GM12878 (cell line): Measurements from ENCODE around the gene WDFY4. TPM values are rescaled to one million over a fixed set of nuclear protein-coding genes. Genes with fewer than 3 reads are reported as not detected.

Experiments
- ATAC-seq: fragments of 200-7000 bp; cut with Tn5 transposase; 3 replicates; pipeline ENCODE4 v1.9.1; 2020; ENCODE audit warnings: mild to moderate bottlenecking, moderate library complexity
- BruUV-seq: library from RNA; stranded (reverse); fragments of 400-500 nt; replicated peaks from 2 replicates; lab custom pipeline; 2021; lab: Mats Ljungman, UMichigan
- CTCF ChIA-PET: fragments of 300-600 bp; sonication (Branson Sonifier 250); formaldehyde crosslinking; extraction: SDS; loops from one replicate; lab custom pipeline; 2021; ENCODE audit warnings: inconsistent platforms; lab: Yijun Ruan, JAX
- POLR2A ChIA-PET: fragments of 350-600 bp; formaldehyde crosslinking; extraction: SDS; loops from one replicate; lab custom pipeline; 2021; ENCODE audit warnings: inconsistent platforms; lab: Charles Lee
- RAD21 ChIA-PET: fragments of 300-600 bp; sonication (Branson Sonifier 250); formaldehyde crosslinking; loops from one replicate; lab custom pipeline; 2023; ENCODE audit warnings: antibody characterized with exemption; ENCODE audit not compliant: unreplicated experiment; lab: Charles Lee
- SMC1A ChIA-PET: fragments of 300-600 bp; sonication (Branson Sonifier 250); formaldehyde crosslinking; loops from one replicate; lab custom pipeline; 2023; ENCODE audit not compliant: unreplicated experiment, uncharacterized antibody; lab: Charles Lee
- DNase-seq: peaks from one replicate; pipeline ENCODE4 v3.0.0-alpha.2; 2011; ENCODE audit warnings: low read depth, low spot score
- FAIRE-seq: peaks from 3 replicates; lab custom pipeline; 2011; peaks lifted over from hg19 to GRCh38; lab: Jason Lieb, UNC
- H2AFZ ChIP-seq: 2 replicates; pipeline ENCODE4 v1.6.0; 2011; ENCODE audit warnings: low read depth, low read length, control low read depth; ENCODE audit not compliant: control insufficient read depth
- H3K27ac ChIP-seq: 2 replicates; pipeline ENCODE4 v1.5.1; 2011; ENCODE audit warnings: control low read depth; ENCODE audit not compliant: control insufficient read depth, insufficient read depth
- H3K27me3 ChIP-seq, 2 experiments: replicated peaks in 1 of 2; 2 replicates each; pipeline versions ENCODE4 v1.6.0 to v1.6.1; 2011; ENCODE audit warnings: low read length in 1 of 2; ENCODE audit not compliant: control insufficient read depth in 2 of 2, insufficient read depth in 2 of 2
- H3K36me3 ChIP-seq, 2 experiments: 2 replicates each; pipeline ENCODE4 v1.5.1; 2011; ENCODE audit warnings: low read length in 1 of 2; ENCODE audit not compliant: control insufficient read depth in 2 of 2, insufficient read depth in 2 of 2
- H3K4me1 ChIP-seq: 2 replicates; pipeline ENCODE4 v1.6.1; 2011; ENCODE audit warnings: mild to moderate bottlenecking, low read length, moderate library complexity, mixed read lengths; ENCODE audit not compliant: control insufficient read depth, insufficient read depth
- H3K4me2 ChIP-seq: 2 replicates; pipeline ENCODE4 v1.6.0; 2011; ENCODE audit warnings: control low read depth; ENCODE audit not compliant: control insufficient read depth, insufficient read depth
- H3K4me3 ChIP-seq: fragments of 200-600 bp; sonication (generic); 2 replicates; pipeline ENCODE4 v1.5.1; 2016
- H3K79me2 ChIP-seq: 2 replicates; pipeline ENCODE4 v1.6.0; 2011; ENCODE audit warnings: low read length; ENCODE audit not compliant: control insufficient read depth, insufficient read depth
- H3K9ac ChIP-seq: 2 replicates; pipeline ENCODE4 v1.8.0; 2011; ENCODE audit warnings: low read length, control low read depth, mixed read lengths; ENCODE audit not compliant: control insufficient read depth, insufficient read depth
- H3K9me3 ChIP-seq: replicated peaks from 3 replicates; pipeline ENCODE4 v1.5.1; 2011; ENCODE audit warnings: mild to moderate bottlenecking, low read length; ENCODE audit not compliant: control insufficient read depth, insufficient read depth
- H4K20me1 ChIP-seq: 2 replicates; pipeline ENCODE4 v1.6.0; 2011; ENCODE audit not compliant: control insufficient read depth, insufficient read depth
- ASH2L ChIP-seq: fragments of 300-600, 200-600 bp; sonication (generic); IDR thresholded peaks from 2 replicates; pipeline ENCODE4 v1.6.1; 2017; ENCODE audit warnings: low read depth, mild to moderate bottlenecking, borderline replicate concordance
- BRCA1 ChIP-seq: IDR thresholded peaks from 2 replicates; pipeline ENCODE4 v1.6.1; 2011; ENCODE audit warnings: low read depth, low read length, improper control_type of control experiment
- CBX5 ChIP-seq: sonication (generic); IDR thresholded peaks from 2 replicates; pipeline ENCODE4 v1.6.1; 2016; ENCODE audit warnings: low read depth, moderate library complexity, mild to moderate bottlenecking, inconsistent platforms
- CHD1 ChIP-seq: IDR thresholded peaks from 2 replicates; pipeline ENCODE4 v1.6.1; 2012; ENCODE audit warnings: low read depth, low read length, improper control_type of control experiment
- CREB1 ChIP-seq: IDR thresholded peaks from 2 replicates; pipeline ENCODE4 v1.6.1; 2012; ENCODE audit warnings: low read depth, mild to moderate bottlenecking, inconsistent platforms
- E2F4 ChIP-seq: IDR thresholded peaks from 2 replicates; pipeline ENCODE4 v1.6.1; 2012; ENCODE audit warnings: low read depth, low read length, improper control_type of control experiment
- E4F1 ChIP-seq: fragments of 450-650 bp; IDR thresholded peaks from 2 replicates; pipeline ENCODE4 v1.6.1; 2018; ENCODE audit warnings: borderline replicate concordance, mild to moderate bottlenecking; ENCODE audit not compliant: partially characterized antibody
- MYB ChIP-seq: fragments of 150-350 bp; IDR thresholded peaks from 2 replicates; pipeline ENCODE4 v1.6.1; 2014; ENCODE audit warnings: mild to moderate bottlenecking, low read depth, low read length, borderline replicate concordance
- NFYB ChIP-seq: IDR thresholded peaks from 2 replicates; pipeline ENCODE4 v1.6.1; 2011; ENCODE audit warnings: low read depth, mild to moderate bottlenecking, low read length, improper control_type of control experiment, moderate library complexity; ENCODE audit not compliant: insufficient read depth
- SKIL ChIP-seq: fragments of 450-650 bp; IDR thresholded peaks from 2 replicates; pipeline ENCODE4 v1.6.1; 2017; ENCODE audit warnings: mild to moderate bottlenecking, low read depth, inconsistent platforms; ENCODE audit not compliant: poor library complexity, severe bottlenecking
- ZNF217 ChIP-seq: fragments of 450-650 bp; IDR thresholded peaks from 2 replicates; pipeline ENCODE4 v1.6.1; 2017; ENCODE audit warnings: antibody characterized with exemption, mild to moderate bottlenecking
- WGBS: methylation state at CpG from one replicate; pipeline ENCODE4 v1.1.6; 2016; ENCODE audit warnings: low lambda C conversion rate; ENCODE audit not compliant: insufficient replicate concordance, insufficient coverage; ENCODE audit errors: missing lambda C conversion rate; 5-methylcytosine and 5-hydroxymethylcytosine counted together
- in situ Hi-C: fragments of 300-500 bp; cut with MboI; formaldehyde crosslinking; loops from 9 replicates; pipeline ENCODE4 v1.14.3; 2018; ENCODE audit warnings: mixed read lengths
- intact Hi-C: fragments of 100-400 bp; cut with micrococcal nuclease; formaldehyde crosslinking; loops from one replicate; pipeline ENCODE4 v1.14.2; 2022; ENCODE audit not compliant: unreplicated experiment
- polyA plus RNA-seq, 11 experiments: library from polyadenylated mRNA; depleted of rRNA in 4 of 11; unstranded in 6 of 11; stranded (reverse) in 5 of 11; fragments of >200 nt; fragmentation: Nextera tagmentation in 4 of 11; fragmentation: Illumina TruSeq in 1 of 11; extraction: Ambion mirVana in 4 of 11; extraction: Trizol in 1 of 11; gene quantifications; 1 replicate in 1 of 11; 2 replicates in 10 of 11; pipeline versions ENCODE4 v1.2.1 to v1.2.3, GENCODE V29; 2011 to 2016; ENCODE audit warnings: inconsistent platforms in 2 of 11, missing spikeins in 2 of 11, low read depth in 1 of 11
- total RNA-seq, 4 experiments: library from RNA; depleted of rRNA in 3 of 4; stranded (reverse); fragments of >200 nt in 3 of 4; fragmentation: Illumina TruSeq in 1 of 4; extraction: Trizol in 1 of 4; gene quantifications; 2 replicates each; pipeline versions ENCODE4 v1.2.1 to v1.2.3, GENCODE V29; 2013 to 2021

Gene WDFY4
- total and polyA plus RNA-seq, 10 of the 15 experiments (the other 5 are each of a cell fraction or from before 2014, with no cell fraction given) = 13.5 to 132 (median 47.3) TPM

GRCh38 chr10:48648172-48648942, 36.3 kb upstream of the WDFY4 start:
- Histone ChIP-seq H3K4me1 (peaks cover 7% of the 10 kb centered on the region; the same call in 1 of the 2 replicates), H3K27ac (no peak overlapping the region), H3K9ac (no peak overlapping the region), H3K27me3 (no peaks in the 10 kb centered on the region), H3K4me3 (no peak overlapping the region), H3K36me3 (no peaks in the 10 kb centered on the region), H3K79me2 (peaks cover 2% of the 10 kb centered on the region), H3K4me2 (no peak overlapping the region), H4K20me1 (no peaks in the 10 kb centered on the region), H3K9me3 (no peaks in the 10 kb centered on the region; the same call in 2 of the 3 replicates), H2AFZ (no peak overlapping the region)
- DNase-seq (peak; percentile 52), ATAC-seq (no peak; the same call in 1 of the 3 replicates), FAIRE-seq (no peak)
- ChIA-PET SMC1A (interaction anchor here (0.7 to 15.1 kb wide), 9 partner anchors 8 to 39 kb away, joined by 3 to 298 read pairs (median 5); partner anchors contain the start of genes ARHGAP22 and WDFY4), CTCF (interaction anchor here (1.6 to 13.6 kb wide), 5 partner anchors 8 to 53 kb away, joined by 3 to 664 read pairs (median 11); partner anchors contain the start of gene ARHGAP22), POLR2A (interaction anchor here (1.8 kb wide), 1 partner anchor 39 kb away, joined by 6 read pairs; no protein-coding TSS in a partner anchor), RAD21 (interaction anchor here (1.0 to 15.3 kb wide), 5 partner anchors 8 to 54 kb away, joined by 3 to 383 read pairs (median 3); partner anchors contain the start of gene ARHGAP22)
- TF ChIP-seq CHD1 = no peak
- no peak for TF ChIP-seq CBX5
- TF ChIP-seq SKIL = no peak
- TF ChIP-seq ASH2L = no peak
- no peak for TF ChIP-seq E4F1
- TF ChIP-seq ZNF217 = no peak
- TF ChIP-seq NFYB = no peak
- TF ChIP-seq CREB1 = no peak
- no peak for TF ChIP-seq MYB
- TF ChIP-seq E2F4 = no peak
- no peak for TF ChIP-seq BRCA1
- WGBS = 83% methylated on average over 12 of the region's 12 CpGs
- no TSS peak for BruUV-seq
- in situ Hi-C loops = no loop called here
- intact Hi-C loops = no loop called here
